SU-DHL-6 (cell line): ENCODE measurements around the gene SLC8A1.

Experiments used
- H2AFZ ChIP-seq: fragments of 200-600 bp; sonication (generic); 2 replicates; pipeline ENCODE4 v1.6.1; 2014; ENCODE audit warnings: low read depth, mild to moderate bottlenecking, moderate library complexity, mixed read lengths, antibody characterized with exemption, low read length; ENCODE audit not compliant: severe bottlenecking
- H3F3A ChIP-seq: fragments of 200-600 bp; shearing (Covaris generic); 2 replicates; pipeline ENCODE4 v1.6.0; 2016; ENCODE audit warnings: antibody characterized with exemption, mild to moderate bottlenecking; ENCODE audit not compliant: insufficient read depth
- H3K27ac ChIP-seq: fragments of 200-600 bp; sonication (generic); 2 replicates; pipeline ENCODE4 v1.5.1; 2016; ENCODE audit warnings: low read depth, mild to moderate bottlenecking, low read length, moderate library complexity, mixed read lengths
- H3K27me3 ChIP-seq: fragments of 200-600 bp; sonication (generic), shearing (Covaris generic); 2 replicates; pipeline ENCODE4 v1.6.0; 2014; ENCODE audit warnings: mild to moderate bottlenecking, low read length
- H3K36me3 ChIP-seq: fragments of 200-600 bp; sonication (generic); 2 replicates; pipeline ENCODE4 v1.6.1; 2014; ENCODE audit warnings: mild to moderate bottlenecking, low read length, mixed read lengths
- H3K4me2 ChIP-seq: fragments of 300-600, 200-600 bp; shearing (Covaris generic), sonication (generic); 2 replicates; pipeline ENCODE4 v1.6.0; 2014; ENCODE audit warnings: low read length, low read depth, mild to moderate bottlenecking; ENCODE audit not compliant: poor library complexity, severe bottlenecking
- H3K4me3 ChIP-seq: fragments of 200-600 bp; sonication (generic); 2 replicates; pipeline ENCODE4 v1.5.1; 2014; ENCODE audit warnings: antibody characterized with exemption, low read length, mild to moderate bottlenecking, mixed read lengths; ENCODE audit not compliant: insufficient read depth, poor library complexity, severe bottlenecking
- H3K79me2 ChIP-seq: fragments of 200-600 bp; sonication (generic); 2 replicates; pipeline ENCODE4 v1.6.1; 2014; ENCODE audit warnings: mild to moderate bottlenecking, low read length, moderate library complexity; ENCODE audit not compliant: insufficient read depth
- H3K9ac ChIP-seq: fragments of 200-600 bp; sonication (generic); 2 replicates; pipeline ENCODE4 v1.7.0; 2014; ENCODE audit warnings: mild to moderate bottlenecking, low read length
- H3K9me2 ChIP-seq: fragments of 200-600 bp; sonication (generic); replicated peaks from 2 replicates; pipeline ENCODE4 v1.6.1; 2014; ENCODE audit warnings: low read length; ENCODE audit not compliant: insufficient read depth
- H3K9me3 ChIP-seq: fragments of 200-600 bp; sonication (generic); 2 replicates; pipeline ENCODE4 v1.6.1; 2014; ENCODE audit warnings: low read length, mixed read lengths; ENCODE audit not compliant: insufficient read depth
- H4K20me1 ChIP-seq: fragments of 200-600 bp; sonication (generic); 2 replicates; pipeline ENCODE4 v1.6.1; 2014; ENCODE audit warnings: low read depth, mild to moderate bottlenecking, antibody characterized with exemption, low read length, moderate library complexity, mixed read lengths
- EZH2phosphoT487 ChIP-seq: fragments of 200-600 bp; sonication (generic), shearing (Covaris generic); conservative IDR thresholded peaks from 2 replicates; pipeline ENCODE4 v1.6.1; 2018; ENCODE audit warnings: mild to moderate bottlenecking, antibody characterized with exemption, low read length, moderate library complexity, mixed read lengths
- TF ChIP-seq, protein P1 (sequence below): fragments of 200-600 bp; sonication (generic); IDR thresholded peaks from one replicate; pipeline ENCODE4 v1.5.1; 2017; ENCODE audit warnings: antibody characterized with exemption, mild to moderate bottlenecking, low read length, moderate library complexity; ENCODE audit not compliant: insufficient read depth, poor library complexity, severe bottlenecking

The SLC8A1 gene

DNA sequence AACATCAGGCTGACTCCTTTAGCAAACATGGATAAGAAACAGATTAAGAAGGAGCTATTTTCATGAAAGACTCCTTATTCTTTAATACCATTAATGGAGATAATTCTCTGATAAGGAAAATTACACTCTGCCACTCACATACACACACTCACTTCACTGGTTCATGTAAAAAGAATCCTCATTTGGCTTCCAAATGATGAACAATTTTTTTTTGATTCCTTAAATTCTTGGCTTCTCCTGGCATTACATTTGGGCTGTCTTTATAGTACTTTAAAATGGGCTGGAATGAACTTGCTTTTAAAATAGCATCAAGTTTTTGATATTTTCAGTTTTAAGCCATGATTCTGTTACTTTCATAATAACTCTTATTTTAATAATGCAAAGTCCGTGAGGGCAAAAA lies 328.6 kb downstream of the SLC8A1 start:
- no peaks in the 10 kb centered on the region for H4K20me1 ChIP-seq
- no peaks in the 10 kb centered on the region for H3K9me2 ChIP-seq
- H3K36me3 ChIP-seq, result no peaks in the 10 kb centered on the region
- H3K4me2 ChIP-seq, result no peak overlapping the region
- H3F3A ChIP-seq, result no peaks in the 10 kb centered on the region
- H3K9ac ChIP-seq, result no peak overlapping the region
- no peak overlapping the region for H3K27ac ChIP-seq
- no peaks in the 10 kb centered on the region for H3K9me3 ChIP-seq
- H3K79me2 ChIP-seq, result no peaks in the 10 kb centered on the region
- no peak for TF ChIP-seq EZH2phosphoT487
- TF ChIP-seq, protein P1, sequence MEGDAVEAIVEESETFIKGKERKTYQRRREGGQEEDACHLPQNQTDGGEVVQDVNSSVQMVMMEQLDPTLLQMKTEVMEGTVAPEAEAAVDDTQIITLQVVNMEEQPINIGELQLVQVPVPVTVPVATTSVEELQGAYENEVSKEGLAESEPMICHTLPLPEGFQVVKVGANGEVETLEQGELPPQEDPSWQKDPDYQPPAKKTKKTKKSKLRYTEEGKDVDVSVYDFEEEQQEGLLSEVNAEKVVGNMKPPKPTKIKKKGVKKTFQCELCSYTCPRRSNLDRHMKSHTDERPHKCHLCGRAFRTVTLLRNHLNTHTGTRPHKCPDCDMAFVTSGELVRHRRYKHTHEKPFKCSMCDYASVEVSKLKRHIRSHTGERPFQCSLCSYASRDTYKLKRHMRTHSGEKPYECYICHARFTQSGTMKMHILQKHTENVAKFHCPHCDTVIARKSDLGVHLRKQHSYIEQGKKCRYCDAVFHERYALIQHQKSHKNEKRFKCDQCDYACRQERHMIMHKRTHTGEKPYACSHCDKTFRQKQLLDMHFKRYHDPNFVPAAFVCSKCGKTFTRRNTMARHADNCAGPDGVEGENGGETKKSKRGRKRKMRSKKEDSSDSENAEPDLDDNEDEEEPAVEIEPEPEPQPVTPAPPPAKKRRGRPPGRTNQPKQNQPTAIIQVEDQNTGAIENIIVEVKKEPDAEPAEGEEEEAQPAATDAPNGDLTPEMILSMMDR, result no peak
- no peak overlapping the region for H3K4me3 ChIP-seq
- H2AFZ ChIP-seq, result no peak overlapping the region
- H3K27me3 ChIP-seq, result no peaks in the 10 kb centered on the region

DNA sequence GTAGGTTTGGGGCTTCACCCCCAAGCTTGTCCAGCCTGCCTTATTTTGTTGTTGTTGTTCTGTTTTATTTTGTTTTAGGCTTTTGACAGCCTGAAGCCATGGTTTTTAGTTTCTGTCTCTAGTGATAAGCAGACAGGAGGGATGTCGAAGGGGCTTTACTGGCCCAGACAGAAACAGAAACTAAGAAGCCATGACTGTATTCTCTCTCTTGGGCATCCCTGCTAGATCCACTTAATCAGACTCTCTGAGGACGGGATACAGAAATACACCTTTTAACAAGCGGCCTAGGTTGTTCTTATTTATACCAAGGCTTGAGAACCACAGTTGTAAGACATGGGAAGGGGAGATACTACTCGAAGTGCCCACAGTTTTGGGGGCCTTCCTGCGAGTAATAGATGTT lies 330.9 kb downstream of the SLC8A1 start:
- Histone ChIP-seq H3K27ac (no peak overlapping the region), H3K9ac (no peak overlapping the region), H2AFZ (no peak overlapping the region), H3K27me3 (no peaks in the 10 kb centered on the region), H3F3A (no peaks in the 10 kb centered on the region), H3K4me3 (no peak overlapping the region), H3K9me2 (no peaks in the 10 kb centered on the region), H3K79me2 (no peaks in the 10 kb centered on the region), H3K36me3 (no peaks in the 10 kb centered on the region), H3K4me2 (no peak overlapping the region), H3K9me3 (no peaks in the 10 kb centered on the region), H4K20me1 (no peaks in the 10 kb centered on the region)
- TF ChIP-seq EZH2phosphoT487, result no peak
- TF ChIP-seq, protein P1, result no peak

DNA sequence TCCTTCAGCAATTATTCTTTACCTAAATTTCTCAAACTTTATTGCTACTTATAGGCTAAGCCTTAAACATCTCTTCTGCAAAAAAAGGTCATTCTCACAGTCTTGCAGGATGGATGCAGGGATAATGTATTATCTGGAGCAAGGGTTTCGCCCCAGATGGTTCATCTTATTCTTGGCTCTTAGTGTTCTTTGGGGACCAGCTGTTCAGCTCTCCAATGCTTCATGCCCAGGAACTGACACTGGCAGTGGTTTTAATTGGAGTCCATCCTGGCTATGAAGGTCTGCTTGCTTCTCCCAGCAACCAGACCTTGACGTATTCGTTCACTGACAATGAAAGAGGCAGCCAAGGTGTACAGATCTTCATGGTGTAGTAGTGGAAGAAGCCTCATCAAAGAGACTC lies 331.9 kb downstream of the SLC8A1 start:
- H3K36me3 ChIP-seq, result no peaks in the 10 kb centered on the region
- H3K4me3 ChIP-seq, result no peak overlapping the region
- no peak overlapping the region for H3K27ac ChIP-seq
- no peaks in the 10 kb centered on the region for H4K20me1 ChIP-seq
- H3K9me3 ChIP-seq, result no peaks in the 10 kb centered on the region
- no peak overlapping the region for H3K4me2 ChIP-seq
- no peak overlapping the region for H3K9ac ChIP-seq
- H3K9me2 ChIP-seq, result no peaks in the 10 kb centered on the region
- H3F3A ChIP-seq, result no peaks in the 10 kb centered on the region
- H2AFZ ChIP-seq, result no peak overlapping the region
- TF ChIP-seq, protein P1, result no peak
- TF ChIP-seq EZH2phosphoT487, result no peak
- no peaks in the 10 kb centered on the region for H3K27me3 ChIP-seq
- no peaks in the 10 kb centered on the region for H3K79me2 ChIP-seq
